ENCODE data around the gene VWA1.

DNA sequence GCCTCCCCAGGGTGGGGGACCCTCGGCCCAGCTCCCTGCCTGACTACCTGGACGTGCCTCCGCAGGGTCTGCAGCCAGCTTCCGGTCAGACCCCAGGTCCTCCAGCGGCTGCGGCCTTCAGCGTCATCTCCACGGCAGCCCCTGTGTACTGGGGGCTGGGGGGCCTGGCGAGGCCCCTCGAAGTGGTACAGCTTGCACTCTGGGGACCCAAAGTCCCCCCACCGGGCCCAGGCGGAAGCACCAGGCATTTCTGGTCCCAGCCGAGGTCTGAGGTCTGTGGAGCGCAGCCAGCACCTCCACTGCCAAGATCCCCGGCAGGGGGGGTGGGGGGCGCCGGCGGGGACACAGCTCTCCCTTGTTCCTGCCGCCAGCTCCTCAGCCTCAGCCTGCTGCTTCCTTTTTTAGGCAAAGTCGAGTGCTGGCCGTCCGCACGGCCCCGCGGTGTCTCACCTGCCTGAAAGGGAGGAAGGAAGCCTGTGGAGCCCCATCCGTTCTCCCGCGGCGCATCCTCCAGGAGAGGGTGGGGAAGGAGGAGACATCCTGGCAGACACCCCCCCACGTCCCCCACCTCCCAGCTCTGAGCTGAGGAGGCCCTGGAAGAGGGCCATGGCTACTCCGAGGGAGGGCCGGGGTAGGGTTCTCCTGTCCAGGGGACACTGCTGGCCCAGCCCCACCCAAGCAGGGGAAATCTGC is 1.2 kb upstream of the VWA1 start:
- no peak for TF ChIP-seq ATF3 (IDR thresholded peaks at IDR 0.05)
- no peak for TF ChIP-seq HNF4G (IDR thresholded peaks at IDR 0.05)
- peak; percentile 2 for TF ChIP-seq CTCF (IDR thresholded peaks at IDR 0.05; ENCODE audit: low read depth, low read length, missing input control)
- no peak for TF ChIP-seq JUND (IDR thresholded peaks at IDR 0.05)
- no peak for TF ChIP-seq YY1 (IDR thresholded peaks at IDR 0.05)
- no peak for TF ChIP-seq SP1 (IDR thresholded peaks at IDR 0.05)
- TF ChIP-seq REST (IDR thresholded peaks at IDR 0.05): no peak
- TF ChIP-seq NR2F2 (IDR thresholded peaks at IDR 0.05): peak; percentile 11
- TF ChIP-seq, protein P1, sequence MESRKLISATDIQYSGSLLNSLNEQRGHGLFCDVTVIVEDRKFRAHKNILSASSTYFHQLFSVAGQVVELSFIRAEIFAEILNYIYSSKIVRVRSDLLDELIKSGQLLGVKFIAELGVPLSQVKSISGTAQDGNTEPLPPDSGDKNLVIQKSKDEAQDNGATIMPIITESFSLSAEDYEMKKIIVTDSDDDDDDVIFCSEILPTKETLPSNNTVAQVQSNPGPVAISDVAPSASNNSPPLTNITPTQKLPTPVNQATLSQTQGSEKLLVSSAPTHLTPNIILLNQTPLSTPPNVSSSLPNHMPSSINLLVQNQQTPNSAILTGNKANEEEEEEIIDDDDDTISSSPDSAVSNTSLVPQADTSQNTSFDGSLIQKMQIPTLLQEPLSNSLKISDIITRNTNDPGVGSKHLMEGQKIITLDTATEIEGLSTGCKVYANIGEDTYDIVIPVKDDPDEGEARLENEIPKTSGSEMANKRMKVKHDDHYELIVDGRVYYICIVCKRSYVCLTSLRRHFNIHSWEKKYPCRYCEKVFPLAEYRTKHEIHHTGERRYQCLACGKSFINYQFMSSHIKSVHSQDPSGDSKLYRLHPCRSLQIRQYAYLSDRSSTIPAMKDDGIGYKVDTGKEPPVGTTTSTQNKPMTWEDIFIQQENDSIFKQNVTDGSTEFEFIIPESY (IDR thresholded peaks at IDR 0.05): no peak

Measured in liver (tissue), 3 donors.